Smooth muscle cell (in vitro differentiated cells): ENCODE measurements around the gene GMDS. TPM values are rescaled to one million over a fixed set of nuclear protein-coding genes. Genes with fewer than 3 reads are reported as not detected.

Experiments used
- DNase-seq: peaks from one replicate; lab custom pipeline; 2025; ENCODE audit not compliant: unreplicated experiment; lab: John Stamatoyannopoulos, UW
- H2AFZ ChIP-seq: fragments of 200-600 bp; sonication (generic); 2 replicates; pipeline ENCODE4 v1.6.0; 2016; ENCODE audit warnings: antibody characterized with exemption, low read depth, mild to moderate bottlenecking
- H3F3A ChIP-seq: fragments of 200-600 bp; sonication (generic); 2 replicates; pipeline ENCODE4 v1.6.0; 2017; ENCODE audit warnings: antibody characterized with exemption, low read depth
- H3K27ac ChIP-seq: fragments of 200-600 bp; sonication (generic); 2 replicates; pipeline ENCODE4 v1.5.1; 2016; ENCODE audit warnings: low read depth, mild to moderate bottlenecking
- H3K27me3 ChIP-seq: fragments of 200-600 bp; sonication (generic); 2 replicates; pipeline ENCODE4 v1.6.1; 2016; ENCODE audit warnings: low read depth, mild to moderate bottlenecking
- H3K36me3 ChIP-seq: fragments of 200-600 bp; sonication (generic); 2 replicates; pipeline ENCODE4 v1.5.1; 2016; ENCODE audit warnings: low read depth
- H3K4me1 ChIP-seq: fragments of 200-600 bp; sonication (generic); 2 replicates; pipeline ENCODE4 v1.5.1; 2016; ENCODE audit warnings: low read depth
- H3K4me2 ChIP-seq: fragments of 200-600 bp; sonication (generic); 2 replicates; pipeline ENCODE4 v1.6.0; 2016; ENCODE audit warnings: mild to moderate bottlenecking
- H3K4me3 ChIP-seq: fragments of 200-600 bp; sonication (generic); 2 replicates; pipeline ENCODE4 v1.5.1; 2016; ENCODE audit warnings: mild to moderate bottlenecking
- H3K79me2 ChIP-seq: fragments of 200-600 bp; sonication (generic); 2 replicates; pipeline ENCODE4 v1.6.0; 2016; ENCODE audit warnings: low read depth, mild to moderate bottlenecking
- H3K9ac ChIP-seq: fragments of 200-600 bp; sonication (generic); 2 replicates; pipeline ENCODE4 v1.6.0; 2016; ENCODE audit warnings: low read depth
- H3K9me3 ChIP-seq: fragments of 200-600 bp; sonication (generic); replicated peaks from 2 replicates; pipeline ENCODE4 v1.5.1; 2016; ENCODE audit warnings: low read depth
- H4K20me1 ChIP-seq: fragments of 200-600 bp; sonication (generic); 2 replicates; pipeline ENCODE4 v1.6.0; 2016; ENCODE audit warnings: low read depth
- WGBS: methylation state at CpG from one replicate; pipeline ENCODE4 v1.1.7; 2016; ENCODE audit warnings: low lambda C conversion rate; 5-methylcytosine and 5-hydroxymethylcytosine counted together
- polyA plus RNA-seq: library from polyadenylated mRNA; unstranded; fragments of >200 nt; fragmentation: Nextera tagmentation; extraction: Ambion mirVana; gene quantifications from 2 replicates; pipeline ENCODE4 v1.2.1, GENCODE V29; 2016
- total RNA-seq: library from RNA; depleted of rRNA; stranded (reverse); fragments of >200 nt; gene quantifications from 2 replicates; pipeline ENCODE4 v1.2.3, GENCODE V29; 2014
- TF ChIP-seq, protein P1 (sequence below): fragments of 200-600 bp; sonication (generic); IDR thresholded peaks from 2 replicates; pipeline ENCODE4 v1.5.1; 2017; ENCODE audit warnings: borderline replicate concordance, mild to moderate bottlenecking, antibody characterized with exemption; ENCODE audit not compliant: insufficient read depth, poor library complexity, severe bottlenecking

Gene GMDS
- total and polyA plus RNA-seq, 2 experiments from 2014 or later, result 3.7 to 8.5 TPM

DNA sequence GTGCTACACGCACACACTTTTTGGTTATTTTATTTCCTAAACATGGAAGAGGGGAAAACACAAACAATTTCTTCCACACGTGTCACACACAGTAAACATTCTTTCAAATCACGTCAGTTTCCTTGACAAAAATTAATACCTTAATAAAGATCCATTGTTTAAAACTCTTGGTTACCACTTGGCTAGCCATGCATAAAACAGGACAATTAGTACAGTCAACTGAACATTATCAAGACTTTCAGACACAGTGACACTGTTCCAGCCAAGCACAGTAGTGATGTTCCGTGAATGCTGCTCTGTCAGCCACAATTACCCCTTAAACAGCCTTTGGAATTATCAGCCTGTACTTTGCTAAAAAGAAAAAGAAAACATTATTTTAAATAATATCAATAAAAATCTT lies 50.8 kb downstream of the GMDS start:
- Histone ChIP-seq H2AFZ (no peak overlapping the region), H3K27me3 (peaks cover 2% of the 10 kb centered on the region), H3K9me3 (no peaks in the 10 kb centered on the region), H3K4me1 (no peaks in the 10 kb centered on the region), H3K4me3 (no peak overlapping the region), H3K27ac (no peak overlapping the region), H3F3A (no peaks in the 10 kb centered on the region), H3K4me2 (no peak overlapping the region), H3K9ac (no peak overlapping the region), H4K20me1 (no peaks in the 10 kb centered on the region), H3K36me3 (no peaks in the 10 kb centered on the region), H3K79me2 (no peaks in the 10 kb centered on the region)
- 84% methylated on average over 4 of the region's 4 CpGs for WGBS
- TF ChIP-seq, protein P1, sequence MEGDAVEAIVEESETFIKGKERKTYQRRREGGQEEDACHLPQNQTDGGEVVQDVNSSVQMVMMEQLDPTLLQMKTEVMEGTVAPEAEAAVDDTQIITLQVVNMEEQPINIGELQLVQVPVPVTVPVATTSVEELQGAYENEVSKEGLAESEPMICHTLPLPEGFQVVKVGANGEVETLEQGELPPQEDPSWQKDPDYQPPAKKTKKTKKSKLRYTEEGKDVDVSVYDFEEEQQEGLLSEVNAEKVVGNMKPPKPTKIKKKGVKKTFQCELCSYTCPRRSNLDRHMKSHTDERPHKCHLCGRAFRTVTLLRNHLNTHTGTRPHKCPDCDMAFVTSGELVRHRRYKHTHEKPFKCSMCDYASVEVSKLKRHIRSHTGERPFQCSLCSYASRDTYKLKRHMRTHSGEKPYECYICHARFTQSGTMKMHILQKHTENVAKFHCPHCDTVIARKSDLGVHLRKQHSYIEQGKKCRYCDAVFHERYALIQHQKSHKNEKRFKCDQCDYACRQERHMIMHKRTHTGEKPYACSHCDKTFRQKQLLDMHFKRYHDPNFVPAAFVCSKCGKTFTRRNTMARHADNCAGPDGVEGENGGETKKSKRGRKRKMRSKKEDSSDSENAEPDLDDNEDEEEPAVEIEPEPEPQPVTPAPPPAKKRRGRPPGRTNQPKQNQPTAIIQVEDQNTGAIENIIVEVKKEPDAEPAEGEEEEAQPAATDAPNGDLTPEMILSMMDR, result no peak
- no peak for DNase-seq

DNA sequence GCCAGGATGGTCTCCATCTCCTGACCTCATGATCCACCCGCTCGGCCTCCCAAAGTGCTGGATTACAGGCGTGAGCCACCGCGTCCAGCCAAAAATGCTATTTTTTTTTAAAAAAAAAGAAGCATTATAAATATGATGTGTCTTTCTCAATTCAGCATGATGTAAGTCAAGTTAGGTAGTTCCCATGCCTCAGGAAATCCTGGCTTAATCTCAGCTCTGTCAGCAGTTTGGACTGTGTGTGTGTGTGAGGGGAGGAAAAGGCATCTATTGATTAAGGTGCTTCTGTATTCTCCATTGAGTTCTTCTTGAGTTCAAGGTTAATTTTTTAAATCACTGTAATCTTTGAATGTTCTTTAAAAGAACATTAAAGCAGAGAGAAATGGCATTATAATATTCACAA lies 51.5 kb downstream of the GMDS start:
- H3K9ac ChIP-seq, result no peak overlapping the region
- H3K4me3 ChIP-seq, result no peak overlapping the region
- WGBS, result 94% methylated on average over 5 of the region's 5 CpGs
- TF ChIP-seq, protein P1, result no peak
- no peaks in the 10 kb centered on the region for H3F3A ChIP-seq
- H3K27me3 ChIP-seq, result no peaks in the 10 kb centered on the region
- H3K4me1 ChIP-seq, result no peaks in the 10 kb centered on the region
- no peak overlapping the region for H2AFZ ChIP-seq
- H3K36me3 ChIP-seq, result no peaks in the 10 kb centered on the region
- no peak overlapping the region for H3K27ac ChIP-seq
- no peaks in the 10 kb centered on the region for H3K9me3 ChIP-seq
- H3K4me2 ChIP-seq, result no peak overlapping the region
- no peak for DNase-seq
- H4K20me1 ChIP-seq, result no peaks in the 10 kb centered on the region
- H3K79me2 ChIP-seq, result no peaks in the 10 kb centered on the region

DNA sequence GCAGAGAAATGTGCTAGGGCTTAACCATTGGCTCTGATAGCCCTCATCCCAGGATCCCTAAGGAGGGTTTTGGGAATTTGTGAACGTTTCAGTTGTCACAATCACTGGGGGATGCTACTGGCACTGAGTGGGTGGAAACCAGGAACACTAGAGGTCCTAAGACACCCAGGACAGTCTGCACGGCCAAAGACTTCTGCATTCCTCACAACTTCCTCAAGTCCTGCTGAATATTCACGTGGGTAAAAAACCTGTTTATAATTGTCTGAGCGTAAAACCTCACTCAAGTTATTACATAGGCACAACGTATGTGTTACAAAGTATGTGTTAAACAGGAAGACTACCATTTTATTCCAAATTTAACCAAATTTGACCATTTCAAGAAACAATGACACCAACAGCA lies 52.4 kb downstream of the GMDS start:
- no peak overlapping the region for H3K4me3 ChIP-seq
- DNase-seq, result no peak
- H3K9me3 ChIP-seq, result no peaks in the 10 kb centered on the region
- H3F3A ChIP-seq, result no peaks in the 10 kb centered on the region
- H4K20me1 ChIP-seq, result no peaks in the 10 kb centered on the region
- TF ChIP-seq, protein P1, result no peak
- H3K9ac ChIP-seq, result no peak overlapping the region
- H3K27ac ChIP-seq, result no peak overlapping the region
- no peaks in the 10 kb centered on the region for H3K79me2 ChIP-seq
- WGBS, result 89% methylated on average over 5 of the region's 5 CpGs
- H3K4me2 ChIP-seq, result no peak overlapping the region
- H3K36me3 ChIP-seq, result no peaks in the 10 kb centered on the region
- H3K4me1 ChIP-seq, result no peaks in the 10 kb centered on the region
- no peaks in the 10 kb centered on the region for H3K27me3 ChIP-seq
- H2AFZ ChIP-seq, result no peak overlapping the region

DNA sequence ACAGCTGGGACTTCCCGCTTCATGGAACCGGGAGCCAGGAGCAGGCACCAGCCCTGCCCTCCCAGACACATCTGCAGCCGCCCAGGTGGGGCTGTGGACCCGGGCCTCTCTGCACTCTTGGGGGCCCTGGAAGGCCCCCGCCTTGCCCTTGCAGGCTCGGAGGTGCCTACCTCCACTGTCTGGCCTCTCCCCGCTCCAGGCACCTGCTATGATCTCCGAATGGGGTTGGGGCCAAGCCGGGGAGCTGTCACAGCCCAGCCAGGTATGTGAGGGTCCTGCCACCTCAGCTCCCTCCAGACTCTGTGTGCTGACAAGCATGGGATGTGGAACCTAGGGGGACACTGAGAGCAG lies 54.0 kb downstream of the GMDS start:
- no peaks in the 10 kb centered on the region for H3K4me1 ChIP-seq
- TF ChIP-seq, protein P1, result no peak
- H3K79me2 ChIP-seq, result no peaks in the 10 kb centered on the region
- no peak overlapping the region for H3K4me3 ChIP-seq
- H4K20me1 ChIP-seq, result no peaks in the 10 kb centered on the region
- H2AFZ ChIP-seq, result no peak overlapping the region
- H3K36me3 ChIP-seq, result no peaks in the 10 kb centered on the region
- H3F3A ChIP-seq, result no peaks in the 10 kb centered on the region
- no peaks in the 10 kb centered on the region for H3K27me3 ChIP-seq
- WGBS, result 99% methylated on average over 8 of the region's 9 CpGs
- no peak for DNase-seq
- no peak overlapping the region for H3K9ac ChIP-seq
- H3K9me3 ChIP-seq, result no peaks in the 10 kb centered on the region
- H3K4me2 ChIP-seq, result no peak overlapping the region
- H3K27ac ChIP-seq, result no peak overlapping the region
